ENCODE results near the gene ATG101.

Gene ATG101

DNA sequence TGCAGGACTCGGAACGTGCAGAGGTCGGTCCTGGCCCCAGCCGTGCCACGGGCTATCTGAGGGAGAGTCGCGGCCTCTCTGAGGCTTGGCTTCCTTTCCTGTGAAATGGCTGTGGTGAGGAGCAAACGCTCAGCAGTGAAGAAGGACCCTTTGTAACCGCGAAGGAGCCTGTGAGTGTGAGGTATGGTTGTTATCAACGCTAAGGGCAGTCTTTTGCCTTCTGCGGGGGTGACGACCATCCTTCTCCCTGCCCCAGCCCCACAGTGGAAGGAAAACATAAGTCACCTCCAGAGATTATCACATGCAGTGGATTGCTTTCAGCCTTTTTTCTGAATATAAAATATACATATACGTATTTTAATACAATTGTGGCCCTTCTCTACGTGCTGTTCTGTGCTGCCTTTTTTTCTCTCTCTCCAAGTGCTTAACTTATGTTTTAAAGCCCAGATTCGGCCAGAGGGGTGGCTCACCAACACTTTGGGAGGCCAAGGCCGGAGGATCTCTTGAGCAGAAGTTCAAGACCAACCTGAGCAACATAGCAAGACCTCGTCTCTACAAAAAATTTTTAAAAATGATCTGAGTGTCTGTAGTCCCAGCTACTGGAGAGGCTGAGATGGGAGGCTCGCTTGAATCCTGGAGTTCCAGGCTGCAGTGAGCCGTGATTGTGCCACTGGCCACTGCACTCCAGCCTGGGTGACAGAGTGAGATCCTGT, 45.6 kb upstream of the ATG101 start:
- no peaks in the 10 kb centered on the region for H3K9me3 ChIP-seq
- H3K27ac ChIP-seq = peak overlapping the region in 1 of 2 donors; percentile 10
- H3K4me3 ChIP-seq = peak overlapping the region; percentile 52 to 67
- intact Hi-C loops (cut with DNase I; ENCODE audit: low total_unique reads) = no loop called here
- H3K4me1 ChIP-seq = peaks cover 4 to 35% (median 23%) of the 10 kb centered on the region in 4 donors
- no peak for DNase-seq
- TF ChIP-seq, protein P1, sequence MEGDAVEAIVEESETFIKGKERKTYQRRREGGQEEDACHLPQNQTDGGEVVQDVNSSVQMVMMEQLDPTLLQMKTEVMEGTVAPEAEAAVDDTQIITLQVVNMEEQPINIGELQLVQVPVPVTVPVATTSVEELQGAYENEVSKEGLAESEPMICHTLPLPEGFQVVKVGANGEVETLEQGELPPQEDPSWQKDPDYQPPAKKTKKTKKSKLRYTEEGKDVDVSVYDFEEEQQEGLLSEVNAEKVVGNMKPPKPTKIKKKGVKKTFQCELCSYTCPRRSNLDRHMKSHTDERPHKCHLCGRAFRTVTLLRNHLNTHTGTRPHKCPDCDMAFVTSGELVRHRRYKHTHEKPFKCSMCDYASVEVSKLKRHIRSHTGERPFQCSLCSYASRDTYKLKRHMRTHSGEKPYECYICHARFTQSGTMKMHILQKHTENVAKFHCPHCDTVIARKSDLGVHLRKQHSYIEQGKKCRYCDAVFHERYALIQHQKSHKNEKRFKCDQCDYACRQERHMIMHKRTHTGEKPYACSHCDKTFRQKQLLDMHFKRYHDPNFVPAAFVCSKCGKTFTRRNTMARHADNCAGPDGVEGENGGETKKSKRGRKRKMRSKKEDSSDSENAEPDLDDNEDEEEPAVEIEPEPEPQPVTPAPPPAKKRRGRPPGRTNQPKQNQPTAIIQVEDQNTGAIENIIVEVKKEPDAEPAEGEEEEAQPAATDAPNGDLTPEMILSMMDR (IDR thresholded peaks at IDR 0.05) = peak in 1 of 2 experiments; percentile 8
- no peaks in the 10 kb centered on the region for H3K36me3 ChIP-seq
- H3K27me3 ChIP-seq = peaks cover 0 to 14% of the 10 kb centered on the region in 2 donors

- Histone ChIP-seq H3K27me3 (peaks cover 0 to 10% of the 10 kb centered on the region in 2 donors), H3K27ac (peak overlapping the region; percentile 68 to 73), H3K4me1 (peaks cover 4 to 35% (median 23%) of the 10 kb centered on the region in 4 donors), H3K36me3 (no peaks in the 10 kb centered on the region), H3K4me3 (peak overlapping the region in 1 of 2 donors; percentile 47), H3K9me3 (no peaks in the 10 kb centered on the region)
- intact Hi-C loops (cut with DNase I; ENCODE audit: low total_unique reads) = no loop called here
- TF ChIP-seq, protein P1 (IDR thresholded peaks at IDR 0.05) = no peak
- DNase-seq = peak in 1 of 2 donors; percentile 56
Observed at GRCh38 chr12:52024845-52025230, 44.9 kb upstream of the ATG101 start.

DNA sequence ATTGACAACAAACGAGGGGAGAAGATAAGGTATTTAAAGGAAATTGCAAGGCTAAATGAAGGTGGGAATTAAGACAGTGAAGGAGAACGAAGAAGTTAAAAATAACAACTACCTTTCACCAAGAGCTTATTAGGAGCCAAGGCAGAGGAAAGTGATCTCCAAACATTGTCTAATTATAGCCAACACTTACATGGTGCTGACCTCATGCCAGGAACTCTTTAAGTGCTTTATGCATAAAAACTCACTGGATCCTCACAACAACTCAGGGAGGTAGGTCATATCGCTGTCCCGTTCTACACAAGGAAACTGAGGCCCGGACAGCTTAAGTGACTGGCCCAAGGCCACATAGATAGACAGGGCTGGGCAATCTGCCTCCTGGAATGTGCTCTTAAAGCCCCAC, 43.5 kb upstream of the ATG101 start:
- H3K4me3 ChIP-seq = no peak overlapping the region
- peaks cover 4 to 35% (median 23%) of the 10 kb centered on the region in 4 donors for H3K4me1 ChIP-seq
- H3K9me3 ChIP-seq = no peaks in the 10 kb centered on the region
- TF ChIP-seq, protein P1 (IDR thresholded peaks at IDR 0.05) = no peak
- peaks cover 0 to 10% of the 10 kb centered on the region in 2 donors for H3K27me3 ChIP-seq
- no peak for DNase-seq
- intact Hi-C loops (cut with DNase I; ENCODE audit: low total_unique reads) = loop anchor here (2.0 kb wide), 1 partner anchor 57 kb away; no protein-coding TSS in a partner anchor
- no peaks in the 10 kb centered on the region for H3K36me3 ChIP-seq
- peak overlapping the region in 1 of 2 donors; percentile 73 for H3K27ac ChIP-seq

DNA sequence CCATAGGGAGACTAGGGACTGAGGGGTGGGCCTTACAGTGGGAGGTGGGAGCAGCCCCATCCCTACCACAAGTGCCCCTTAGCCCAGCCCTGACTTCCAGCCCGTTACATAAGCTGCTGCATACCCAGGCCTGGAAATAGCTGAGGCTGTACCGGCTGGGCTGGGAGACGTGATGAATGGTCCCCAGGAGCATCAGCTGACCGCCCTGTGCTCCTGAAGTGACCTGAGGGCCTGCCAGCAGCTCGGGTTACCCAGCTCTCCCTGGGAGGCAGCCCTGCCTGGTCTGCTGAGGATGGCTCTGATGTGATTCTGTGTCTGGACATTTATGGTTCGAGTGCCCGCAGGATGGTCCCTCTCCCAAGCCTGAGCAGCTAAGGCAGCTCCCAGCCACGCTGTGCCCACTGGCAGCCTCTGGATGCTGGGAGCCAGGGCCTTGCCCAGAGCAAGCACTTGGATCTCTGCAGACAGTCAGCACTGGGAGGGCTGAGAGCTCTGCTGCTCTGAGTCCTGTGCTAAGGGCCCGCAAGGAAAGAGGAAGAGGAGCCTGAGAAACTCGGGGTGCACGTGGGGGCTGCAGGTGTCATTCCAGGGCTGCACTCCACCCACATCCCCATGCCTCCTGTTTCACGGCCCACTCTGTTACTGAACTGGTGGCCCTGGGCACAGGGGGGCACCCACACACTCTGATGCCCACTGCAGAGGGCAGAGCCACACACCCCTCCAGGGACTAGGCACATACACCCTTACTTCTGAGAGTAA, 42.5 kb upstream of the ATG101 start:
- Histone ChIP-seq H3K27ac (no peak overlapping the region), H3K36me3 (no peaks in the 10 kb centered on the region), H3K9me3 (no peaks in the 10 kb centered on the region), H3K4me1 (peaks cover 4 to 41% (median 27%) of the 10 kb centered on the region in 4 donors), H3K4me3 (no peak overlapping the region), H3K27me3 (peaks cover 0 to 10% of the 10 kb centered on the region in 2 donors)
- TF ChIP-seq, protein P1 (IDR thresholded peaks at IDR 0.05) = no peak
- intact Hi-C loops (cut with DNase I; ENCODE audit: low total_unique reads) = loop anchor here (2.0 kb wide), 1 partner anchor 56 kb away; no protein-coding TSS in a partner anchor
- no peak for DNase-seq

GRCh38 chr12:52029685-52030084, 40.1 kb upstream of the ATG101 start:
- peaks cover 0 to 34% (median 24%) of the 10 kb centered on the region in 4 donors for H3K4me1 ChIP-seq
- DNase-seq = no peak
- H3K27me3 ChIP-seq = no peaks in the 10 kb centered on the region
- H3K36me3 ChIP-seq = no peaks in the 10 kb centered on the region
- no peak overlapping the region for H3K4me3 ChIP-seq
- H3K9me3 ChIP-seq = no peaks in the 10 kb centered on the region
- TF ChIP-seq, protein P1 (IDR thresholded peaks at IDR 0.05) = no peak
- intact Hi-C loops (cut with DNase I; ENCODE audit: low total_unique reads) = no loop called here
- H3K27ac ChIP-seq = no peak overlapping the region
